HG02840 (cell line): Measurements from ENCODE around the gene EHMT1.
"Not testable (repeated sequence)": the region's sequence is repeated elsewhere in the genome, so short reads cannot be mapped to it uniquely, and the experiment has no call there.

Experiments used
- ATAC-seq: cut with Tn5 transposase; IDR thresholded peaks from one replicate; pipeline ENCODE4 v1.9.1; 2021; ENCODE audit warnings: mild to moderate bottlenecking, moderate library complexity, moderate number of reproducible peaks; ENCODE audit not compliant: unreplicated experiment, low FRiP score

The EHMT1 gene

GRCh38 chr9:137613738-137614523, 4.9 kb upstream of the EHMT1 start:
- ATAC-seq: no peak

DNA sequence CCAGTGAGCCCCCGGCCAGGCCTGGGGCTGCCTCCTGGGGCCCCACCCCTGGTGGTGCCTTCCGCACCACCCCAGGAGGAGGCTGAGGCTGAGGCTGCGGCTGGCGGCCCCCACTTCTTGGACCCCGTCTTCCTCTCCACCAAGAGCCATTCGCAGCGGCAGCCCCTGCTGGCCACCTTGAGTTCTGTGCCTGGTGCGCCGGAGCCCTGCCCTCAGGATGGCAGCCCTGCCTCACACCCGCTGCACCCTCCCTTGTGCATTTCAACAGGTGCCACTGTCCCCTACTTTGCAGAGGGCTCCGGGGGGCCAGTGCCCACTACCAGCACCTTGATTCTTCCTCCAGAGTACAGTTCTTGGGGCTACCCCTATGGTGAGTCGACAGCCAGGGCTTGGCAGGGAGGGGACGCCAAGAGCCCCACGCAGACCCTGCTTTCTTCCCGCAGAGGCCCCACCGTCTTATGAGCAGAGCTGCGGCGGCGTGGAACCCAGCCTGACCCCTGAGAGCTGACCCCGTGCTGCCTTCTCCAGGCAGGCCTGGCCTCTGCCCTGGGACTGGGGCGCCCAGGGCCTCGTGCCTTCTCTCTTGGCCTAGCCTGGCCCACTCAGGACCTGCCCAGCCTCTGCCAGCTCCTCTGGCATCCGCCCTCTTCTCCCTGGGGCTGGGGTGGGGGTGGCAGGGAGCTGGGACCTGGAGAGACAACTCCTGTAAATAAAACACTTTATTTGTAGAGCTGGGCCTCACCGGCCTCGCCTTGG, 4.0 kb upstream of the EHMT1 start:
- no peak for ATAC-seq

GRCh38 chr9:137615387-137615871, 3.4 kb upstream of the EHMT1 start:
- ATAC-seq: no peak

- ATAC-seq: peak; percentile 11
These were observed 639 bp downstream of the EHMT1 start for GRCh38 chr9:137619240-137620047.

GRCh38 chr9:137620048-137620405, 1.2 kb downstream of the EHMT1 start:
- no peak for ATAC-seq

GRCh38 chr9:137620581-137620980, 1.8 kb downstream of the EHMT1 start:
- ATAC-seq: no peak

DNA sequence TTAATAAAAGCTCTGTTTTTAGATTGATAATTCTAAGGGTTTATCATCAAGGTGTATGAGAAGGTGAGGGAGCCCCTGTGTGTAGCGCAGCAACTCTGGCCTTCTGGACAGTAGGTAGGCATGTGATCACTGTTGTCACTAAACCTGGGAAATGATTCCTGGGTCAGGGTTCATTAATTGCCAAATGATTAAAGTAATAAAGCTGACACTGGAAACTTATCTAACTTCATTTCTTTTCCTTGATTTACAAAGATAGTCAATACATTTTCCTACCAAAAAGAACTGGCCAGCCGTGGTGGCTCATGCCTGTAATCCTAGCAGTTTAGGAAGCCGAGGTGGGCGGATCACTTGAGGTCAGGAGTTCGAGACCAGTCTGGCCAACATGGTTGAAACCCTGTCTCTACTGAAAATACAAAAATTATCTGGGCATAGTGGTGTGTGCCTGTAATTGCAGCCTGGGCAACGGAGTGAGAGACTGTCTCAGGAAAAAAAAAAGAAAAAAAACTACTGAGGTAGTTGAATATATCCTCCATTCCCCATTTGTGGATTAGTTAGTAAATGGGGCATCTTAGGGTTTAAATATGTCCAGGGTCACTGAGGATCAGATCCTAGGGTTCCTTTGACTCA, 2.4 kb downstream of the EHMT1 start:
- ATAC-seq: no peak

DNA sequence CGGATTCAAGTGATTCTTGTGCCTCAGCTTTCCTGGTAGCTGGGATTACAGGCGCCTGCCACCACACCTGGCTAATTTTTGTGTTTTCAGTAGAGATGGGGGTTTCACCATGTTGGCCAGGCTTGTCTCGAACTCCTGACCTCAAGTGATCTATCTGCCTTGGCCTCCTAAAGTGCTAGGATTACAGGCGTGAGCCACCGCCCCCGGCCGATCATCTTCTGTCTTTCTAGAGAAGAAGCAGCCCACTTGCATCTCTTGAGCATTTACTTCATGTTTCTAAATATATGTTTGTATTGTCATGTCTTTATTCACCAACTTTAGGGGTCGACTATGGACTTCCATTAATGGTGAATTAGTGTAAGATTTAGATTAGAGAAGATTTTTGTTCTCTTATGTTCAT, 3.4 kb downstream of the EHMT1 start:
- ATAC-seq: not testable (repeated sequence)

GRCh38 chr9:137626464-137626863, 7.7 kb downstream of the EHMT1 start:
- ATAC-seq: no peak

- not testable (repeated sequence) for ATAC-seq
These were observed 8.6 kb downstream of the EHMT1 start for GRCh38 chr9:137627406-137627805.

- ATAC-seq: no peak
These were observed 11.3 kb downstream of the EHMT1 start for GRCh38 chr9:137630126-137630525.

- no peak for ATAC-seq
These were observed 11.9 kb downstream of the EHMT1 start for GRCh38 chr9:137630679-137631078.

DNA sequence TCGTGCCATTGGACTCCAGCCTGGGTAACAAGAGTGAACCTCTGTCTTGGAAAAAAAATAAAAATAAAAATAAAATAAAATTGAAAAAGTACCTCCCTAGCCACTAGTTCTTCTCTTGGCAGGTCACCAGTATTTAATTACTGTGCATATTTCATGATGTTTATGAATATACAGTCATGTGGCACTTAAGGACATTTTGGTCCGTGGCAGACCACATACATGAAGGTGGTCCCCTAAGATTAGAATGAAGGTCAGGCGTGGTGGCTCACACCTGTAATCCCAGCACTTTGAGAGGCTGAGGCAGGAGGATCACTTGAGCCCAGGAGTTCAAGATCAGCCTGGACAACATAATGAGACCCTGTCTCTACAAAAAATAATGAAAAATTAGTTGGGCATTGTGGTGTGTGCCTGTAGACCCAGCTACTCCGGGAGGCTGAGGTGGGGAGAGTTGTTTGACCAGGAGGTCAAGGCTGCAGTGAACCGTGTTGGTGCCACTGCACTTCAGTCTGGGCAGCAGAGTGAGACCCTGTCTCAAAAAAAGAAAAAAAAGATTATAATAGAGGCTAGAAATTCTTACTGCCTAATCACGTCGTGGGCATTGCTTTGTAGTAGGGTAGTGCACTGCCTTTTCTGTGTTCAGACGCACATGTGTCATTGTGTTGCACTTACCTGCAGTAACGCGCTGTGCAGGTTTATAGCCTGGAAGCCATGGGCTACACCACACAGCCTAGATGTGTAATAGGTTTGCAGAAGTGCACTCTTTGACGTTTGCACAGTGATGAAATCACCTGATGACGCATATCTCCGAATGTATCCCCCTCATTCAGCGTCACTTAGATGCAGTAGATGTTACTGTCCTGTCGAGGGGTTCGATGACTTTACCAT, 12.8 kb downstream of the EHMT1 start:
- no peak for ATAC-seq

- no peak for ATAC-seq
These were observed 13.7 kb downstream of the EHMT1 start for GRCh38 chr9:137632230-137633161.

DNA sequence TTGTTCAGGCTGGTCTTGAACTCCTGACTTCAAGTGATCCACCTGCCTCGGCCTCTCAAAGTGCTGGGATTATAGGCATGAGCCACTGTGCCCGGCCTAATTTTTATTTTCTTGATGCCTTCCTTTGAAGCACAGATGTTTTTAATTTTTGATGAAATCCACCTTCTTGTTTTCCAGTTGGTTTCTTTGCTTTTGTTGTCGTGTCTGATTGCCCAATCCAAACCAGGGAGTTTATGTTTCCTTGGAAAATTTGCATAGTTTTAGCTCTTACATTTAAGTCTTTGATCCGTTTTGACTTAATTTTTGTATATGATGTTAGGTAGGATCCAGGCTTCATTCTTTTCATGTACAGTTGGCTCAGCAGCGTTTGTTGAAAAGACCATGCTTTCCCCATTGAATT, 15.2 kb downstream of the EHMT1 start:
- ATAC-seq: no peak

- no peak for ATAC-seq
These were observed 19.9 kb downstream of the EHMT1 start for GRCh38 chr9:137638680-137639079.

DNA sequence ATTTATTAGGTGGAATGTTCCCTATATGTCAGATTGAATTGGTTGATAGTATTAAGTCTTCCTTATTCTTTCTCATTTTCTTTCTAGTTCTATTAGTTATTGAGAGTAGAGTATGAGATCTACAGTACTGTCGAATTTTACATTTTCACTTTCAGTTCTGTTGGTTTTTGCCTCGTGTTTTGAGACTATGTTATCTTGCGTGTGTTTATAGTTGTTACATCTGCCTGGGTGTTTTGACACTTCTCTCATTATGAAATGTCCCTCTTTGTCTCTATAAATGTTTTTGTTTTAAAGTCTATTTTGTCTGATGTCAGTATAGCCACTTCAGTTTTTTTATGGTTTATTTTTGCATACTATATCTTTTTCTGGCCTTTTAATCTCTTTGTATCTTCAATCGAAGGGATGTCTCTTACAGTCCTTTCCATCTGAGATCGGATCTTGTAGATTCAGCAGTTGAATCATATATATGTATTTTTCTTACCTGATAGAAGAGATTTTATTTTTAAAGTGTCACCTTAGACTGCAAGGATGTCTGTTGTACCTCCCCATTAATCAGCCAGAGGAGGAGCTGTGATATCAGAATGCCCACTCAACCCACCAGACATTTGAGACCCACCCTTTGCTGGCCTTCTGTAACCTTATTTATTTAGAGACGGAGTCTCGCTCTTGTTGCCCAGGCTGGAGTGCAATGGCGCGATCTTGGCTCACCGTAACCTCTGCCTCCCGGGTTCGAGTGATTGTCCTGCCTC, 20.7 kb downstream of the EHMT1 start:
- ATAC-seq: no peak

DNA sequence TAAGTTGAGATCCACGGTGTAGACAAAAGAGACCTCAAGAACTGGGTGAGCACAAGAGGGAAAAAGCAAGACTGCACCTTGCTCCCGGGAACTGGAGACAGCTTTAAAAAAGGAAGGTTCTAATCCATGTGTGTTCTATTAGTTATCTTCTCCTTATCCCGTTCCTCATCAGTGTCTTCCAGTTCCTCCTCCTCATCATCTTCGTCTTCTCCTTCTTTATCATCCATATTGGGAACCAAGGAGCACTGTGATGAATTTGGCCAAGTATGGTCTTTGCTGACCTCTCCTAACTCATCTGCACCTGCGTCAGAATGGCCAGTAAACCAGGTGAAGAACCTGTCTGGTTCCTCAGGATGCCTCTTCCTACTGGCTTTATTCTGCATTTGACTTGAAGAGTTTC, 22.1 kb downstream of the EHMT1 start:
- no peak for ATAC-seq
